Glomerular endothelial cell (primary cell): ENCODE measurements around the gene RAB7A. TPM values are rescaled to one million over a fixed set of nuclear protein-coding genes. Genes with fewer than 3 reads are reported as not detected.

Experiments used
- DNase-seq: peaks from one replicate; pipeline ENCODE4 v3.0.0-alpha.2; 2011; ENCODE audit warnings: low read depth, low spot score; ENCODE audit errors: extremely low read depth
- total RNA-seq: library from RNA; depleted of rRNA; stranded (reverse); fragments of >200 nt; gene quantifications from 2 replicates; pipeline ENCODE4 v1.2.3, GENCODE V29; 2015

Gene RAB7A
- total RNA-seq: 120 and 162 TPM in 2 replicates

GRCh38 chr3:128726023-128727016, at the start of gene RAB7A:
Gene RAB7A (plus strand): TSS chr3:128726183. CDS start chr3:128795368, 69,185 bp downstream.
- DNase-seq: peak; percentile 75

GRCh38 chr3:128679338-128679737, 46.6 kb upstream of the RAB7A start:
- DNase-seq: no peak

GRCh38 chr3:128680603-128681368, 45.2 kb upstream of the RAB7A start:
- peak; percentile 78 for DNase-seq

GRCh38 chr3:128681369-128681829, 44.6 kb upstream of the RAB7A start:
- no peak for DNase-seq

GRCh38 chr3:128683957-128684356, 42.0 kb upstream of the RAB7A start:
- no peak for DNase-seq

- no peak for DNase-seq
Measured at GRCh38 chr3:128684986-128685726, 40.8 kb upstream of the RAB7A start.

- no peak for DNase-seq
Measured at GRCh38 chr3:128686465-128686864, 39.5 kb upstream of the RAB7A start.

- no peak for DNase-seq
Measured at GRCh38 chr3:128689060-128689459, 36.9 kb upstream of the RAB7A start.

- DNase-seq: no peak
Measured at GRCh38 chr3:128693696-128694095, 32.3 kb upstream of the RAB7A start.

- no peak for DNase-seq
Measured at GRCh38 chr3:128697341-128697740, 28.6 kb upstream of the RAB7A start.

- DNase-seq: no peak
Measured at GRCh38 chr3:128698211-128699047, 27.6 kb upstream of the RAB7A start.

- DNase-seq: no peak
Measured at GRCh38 chr3:128701342-128702212, 24.4 kb upstream of the RAB7A start.

- DNase-seq: no peak
Measured at GRCh38 chr3:128702391-128702790, 23.6 kb upstream of the RAB7A start.

- DNase-seq: no peak
Measured at GRCh38 chr3:128703561-128703960, 22.4 kb upstream of the RAB7A start.

- DNase-seq: no peak
Measured at GRCh38 chr3:128706086-128706615, 19.8 kb upstream of the RAB7A start.

- no peak for DNase-seq
Measured at GRCh38 chr3:128707928-128708494, 18.0 kb upstream of the RAB7A start.

GRCh38 chr3:128709038-128709437, 16.9 kb upstream of the RAB7A start:
- no peak for DNase-seq

GRCh38 chr3:128709506-128710210, 16.3 kb upstream of the RAB7A start:
- no peak for DNase-seq
